GM23248 (cell line): ENCODE data around the gene ARHGEF11.

Source experiments
- EZH2 ChIP-seq: fragments of 200-600 bp; sonication (generic); IDR thresholded peaks from 2 replicates; pipeline ENCODE4 v1.6.1; 2018; ENCODE audit warnings: antibody characterized with exemption, mild to moderate bottlenecking; ENCODE audit not compliant: insufficient read depth, poor library complexity, severe bottlenecking
- EZH2phosphoT487 ChIP-seq: fragments of 200-600 bp; sonication (generic); IDR thresholded peaks from 2 replicates; pipeline ENCODE4 v1.6.1; 2018; ENCODE audit warnings: antibody characterized with exemption, moderate library complexity, mild to moderate bottlenecking, low read depth; ENCODE audit not compliant: insufficient read depth

DNA sequence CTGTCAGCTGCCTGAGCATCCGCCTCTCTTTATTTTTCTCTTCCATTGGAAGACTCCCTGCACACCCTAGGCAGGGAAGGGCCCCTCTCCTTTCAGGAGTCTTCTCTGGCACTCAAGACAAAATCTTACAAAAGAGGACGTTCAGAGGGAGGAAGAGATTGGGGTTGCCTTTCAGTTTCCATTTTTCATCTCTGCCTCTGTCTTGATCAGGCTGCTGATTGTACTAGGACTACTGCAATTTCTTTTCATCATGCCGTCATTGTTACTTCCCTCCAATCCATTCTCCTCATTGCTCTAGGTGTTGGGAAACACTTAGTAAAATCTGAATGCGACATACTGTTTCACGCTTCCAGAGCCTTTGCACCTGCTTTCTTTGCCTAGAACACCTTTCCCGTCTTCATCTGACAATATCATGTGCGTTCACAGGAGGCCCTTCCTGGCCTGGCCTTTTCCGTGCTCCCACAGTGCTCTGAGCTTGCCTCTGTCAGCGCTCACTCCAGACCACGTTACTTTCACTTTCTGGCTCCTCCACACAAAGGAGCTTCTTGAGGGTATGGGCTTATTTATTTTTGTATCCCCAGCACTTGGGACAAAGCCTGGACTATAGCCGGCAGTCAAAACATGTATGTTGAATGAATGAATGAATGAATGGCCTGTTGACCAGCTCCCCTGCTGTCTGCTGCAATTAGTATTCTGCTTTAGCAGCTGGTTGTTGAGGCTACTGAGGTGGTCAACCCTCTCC, 114.2 kb downstream of the ARHGEF11 start:
- TF ChIP-seq EZH2 (no peak), EZH2phosphoT487 (no peak)
